Measurements from ENCODE around the gene BCAR3.

Gene BCAR3

GRCh38 chr1:93616221-93616995 lies 65.2 kb downstream of the BCAR3 start:
- no peak for DNase-seq (ENCODE audit: low read depth in 2 of 2)

GRCh38 chr1:93615582-93616150 lies 66.0 kb downstream of the BCAR3 start:
- no peak for DNase-seq (ENCODE audit: low read depth in 2 of 2)

DNA sequence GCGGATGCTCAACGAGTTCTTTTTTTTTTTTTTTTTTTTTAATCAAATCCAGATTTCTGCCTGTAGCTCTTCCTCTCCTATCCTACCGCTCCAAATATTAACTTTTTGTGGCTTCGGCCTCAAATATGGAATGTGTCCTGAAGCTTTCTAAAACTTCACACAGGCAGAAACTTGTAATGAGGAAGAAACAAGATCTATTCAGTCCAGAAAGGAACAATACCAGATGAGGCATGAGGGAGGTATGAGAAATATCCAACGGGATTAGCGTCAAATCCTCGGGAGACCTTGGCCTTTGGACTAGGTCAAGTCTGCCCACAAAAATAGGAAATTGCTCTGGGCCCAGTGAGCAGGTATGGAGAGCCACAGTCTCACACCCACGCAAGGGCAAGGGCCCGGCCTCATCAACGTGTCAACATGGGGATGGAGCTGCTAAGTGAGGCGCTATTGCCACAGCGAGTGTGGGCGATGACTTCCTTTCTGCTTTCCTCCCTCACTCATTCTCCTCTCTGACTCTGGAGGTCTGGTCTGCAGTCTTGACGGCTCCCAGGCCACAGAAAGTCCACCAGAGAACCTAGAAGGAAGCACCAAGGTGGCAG lies 66.6 kb downstream of the BCAR3 start:
- DNase-seq (ENCODE audit: low read depth in 2 of 2) = no peak

- no peak for DNase-seq (ENCODE audit: low read depth in 2 of 2)
Measured at GRCh38 chr1:93614541-93614940, 67.1 kb downstream of the BCAR3 start.

GRCh38 chr1:93613898-93614297 lies 67.7 kb downstream of the BCAR3 start:
- no peak for DNase-seq (ENCODE audit: low read depth in 2 of 2)

DNA sequence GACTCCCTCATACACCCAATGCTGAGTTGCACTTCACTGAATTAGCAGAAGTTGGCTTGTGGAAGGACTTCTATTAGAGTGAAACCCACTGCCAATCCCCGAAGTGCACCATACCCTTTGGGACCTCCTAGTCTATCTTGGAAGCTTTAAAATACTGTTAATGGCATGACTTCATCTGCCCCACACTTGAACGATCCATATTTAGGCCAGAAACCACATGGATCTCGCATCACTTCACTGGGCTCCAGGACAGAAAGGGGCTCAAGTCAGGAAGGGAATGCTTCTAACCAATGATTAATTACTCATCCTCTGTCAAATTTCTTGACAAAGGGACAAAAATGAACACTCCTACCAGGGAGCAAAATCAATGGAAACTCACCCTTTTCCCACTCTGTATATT lies 69.1 kb downstream of the BCAR3 start:
- no peak for DNase-seq (ENCODE audit: low read depth in 2 of 2)

- no peak for DNase-seq (ENCODE audit: low read depth in 2 of 2)
Measured at GRCh38 chr1:93611668-93612067, 70.0 kb downstream of the BCAR3 start.

GRCh38 chr1:93609536-93609935 lies 72.1 kb downstream of the BCAR3 start:
- no peak for DNase-seq (ENCODE audit: low read depth in 2 of 2)

DNA sequence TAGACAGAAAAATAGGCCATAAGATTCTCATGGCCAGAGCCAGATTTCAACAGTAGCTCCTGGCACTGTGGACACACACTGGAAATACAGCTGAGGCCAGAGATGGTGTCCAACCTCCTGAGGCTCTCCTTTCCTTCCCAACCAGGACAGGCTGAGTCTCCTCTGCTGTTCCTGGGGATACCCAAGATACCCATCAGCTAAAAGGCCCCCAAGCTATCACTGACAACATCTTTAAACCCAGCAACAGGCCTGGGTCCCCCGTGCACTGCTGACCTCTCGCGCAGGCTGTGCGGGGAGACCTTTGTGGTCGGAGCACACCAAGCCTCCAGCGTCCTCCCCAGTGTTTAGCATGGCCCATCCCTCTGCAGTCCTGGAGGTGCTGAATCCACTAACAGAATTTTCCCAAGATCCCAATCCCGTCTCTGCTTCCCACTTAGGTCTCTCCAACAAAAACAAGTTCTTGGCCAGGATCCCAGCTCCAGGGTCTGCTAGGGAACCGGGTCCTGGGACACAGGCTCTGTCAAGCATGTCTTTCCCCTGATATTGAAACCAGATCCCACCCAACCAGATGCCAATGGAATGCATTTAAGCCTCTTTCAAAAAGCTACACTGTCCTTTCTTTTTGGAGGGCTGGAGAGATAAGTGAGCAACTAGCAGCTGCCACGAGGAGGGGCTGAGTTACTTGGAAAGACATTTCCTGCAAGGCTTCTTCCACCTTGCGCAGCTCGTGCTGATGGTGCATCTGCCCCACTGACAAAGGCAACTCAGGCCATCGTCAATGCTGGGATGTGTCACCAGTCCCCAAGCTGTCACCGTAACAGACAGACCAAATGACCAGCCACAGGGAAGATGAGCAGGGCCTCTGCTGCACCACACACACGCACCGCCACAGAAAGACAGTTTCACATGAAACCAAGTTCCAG lies 73.2 kb downstream of the BCAR3 start:
- DNase-seq (ENCODE audit: low read depth in 2 of 2) = no peak

GRCh38 chr1:93607814-93608186 lies 73.8 kb downstream of the BCAR3 start:
- DNase-seq (ENCODE audit: low read depth in 2 of 2) = no peak

DNA sequence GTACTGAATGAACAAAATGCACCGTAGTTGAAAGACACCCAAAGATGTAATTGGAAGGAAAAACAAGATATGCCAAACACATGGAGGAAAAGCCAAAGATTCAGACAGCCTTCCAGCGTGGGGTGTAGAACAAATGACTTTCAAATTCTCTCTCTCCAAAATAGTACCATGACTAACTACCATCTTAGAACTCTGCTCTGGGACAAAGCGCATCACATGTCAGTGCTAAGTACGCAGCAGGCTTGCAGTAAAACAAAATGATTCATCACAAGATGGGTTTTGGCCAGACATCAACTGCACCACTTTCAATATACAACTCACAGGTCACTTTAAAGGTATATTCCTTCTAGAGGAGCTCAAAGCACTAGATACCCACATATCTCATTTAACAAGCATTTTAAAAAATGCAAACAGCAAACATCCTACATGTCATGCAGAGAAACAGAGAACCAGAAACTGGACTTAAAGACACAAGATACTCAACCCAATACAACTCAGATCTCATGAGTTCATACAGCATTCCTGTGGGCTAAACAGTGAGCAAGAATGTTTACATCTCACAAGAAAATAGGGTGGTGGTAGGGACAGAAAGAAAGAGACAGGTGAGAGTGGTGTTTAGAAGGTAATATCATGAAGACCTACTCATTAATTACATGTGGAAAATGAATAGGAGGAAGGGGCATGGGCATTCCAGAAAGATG lies 75.7 kb downstream of the BCAR3 start:
- no peak for DNase-seq (ENCODE audit: low read depth in 2 of 2)

DNA sequence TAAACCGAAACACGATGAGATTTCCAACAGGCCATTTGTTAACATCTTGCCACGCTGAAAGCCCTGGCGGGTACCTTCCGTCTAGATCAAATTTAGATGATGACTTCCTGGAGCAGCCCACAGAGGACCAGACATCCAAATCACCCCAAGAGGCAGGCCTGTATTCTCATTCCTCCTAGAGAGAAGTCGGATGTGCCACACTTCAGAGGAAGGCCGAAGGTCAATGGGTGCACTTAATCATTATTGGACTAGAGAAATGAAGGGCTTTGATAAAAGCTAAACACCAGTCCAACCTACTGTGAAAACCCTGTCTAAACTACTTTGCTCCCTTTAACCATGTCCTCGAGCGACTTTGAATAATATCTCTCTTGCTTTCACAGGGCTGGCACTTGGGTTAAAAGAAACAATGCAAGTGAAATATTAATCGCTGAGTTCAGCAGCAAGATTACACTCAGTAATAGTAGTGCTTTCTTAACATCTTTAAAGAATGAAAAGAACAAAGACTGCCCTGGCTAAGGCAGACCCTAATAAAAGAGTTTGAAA lies 76.5 kb downstream of the BCAR3 start:
- no peak for DNase-seq (ENCODE audit: low read depth in 2 of 2)

DNA sequence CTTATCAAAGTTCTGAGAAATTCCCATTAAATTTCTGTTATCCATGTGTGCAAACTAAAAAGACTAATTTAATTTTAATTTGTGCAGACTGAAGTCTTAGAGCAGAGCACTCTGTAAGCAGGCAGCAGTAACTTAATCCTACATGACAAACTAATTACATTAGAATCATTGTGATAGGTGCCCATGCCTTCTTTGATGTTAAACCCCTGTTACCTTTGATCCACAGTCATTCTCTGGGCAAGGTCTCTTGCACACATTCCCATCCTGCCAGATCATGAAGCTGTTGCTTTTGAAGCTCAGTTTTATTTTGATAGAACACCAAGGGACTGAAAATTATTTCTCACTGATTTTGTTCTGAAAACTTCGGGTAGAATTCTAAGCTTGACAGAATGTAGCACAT lies 77.2 kb downstream of the BCAR3 start:
- no peak for DNase-seq (ENCODE audit: low read depth in 2 of 2)

- no peak for DNase-seq (ENCODE audit: low read depth in 2 of 2)
Measured at GRCh38 chr1:93603601-93604000, 78.0 kb downstream of the BCAR3 start.

DNA sequence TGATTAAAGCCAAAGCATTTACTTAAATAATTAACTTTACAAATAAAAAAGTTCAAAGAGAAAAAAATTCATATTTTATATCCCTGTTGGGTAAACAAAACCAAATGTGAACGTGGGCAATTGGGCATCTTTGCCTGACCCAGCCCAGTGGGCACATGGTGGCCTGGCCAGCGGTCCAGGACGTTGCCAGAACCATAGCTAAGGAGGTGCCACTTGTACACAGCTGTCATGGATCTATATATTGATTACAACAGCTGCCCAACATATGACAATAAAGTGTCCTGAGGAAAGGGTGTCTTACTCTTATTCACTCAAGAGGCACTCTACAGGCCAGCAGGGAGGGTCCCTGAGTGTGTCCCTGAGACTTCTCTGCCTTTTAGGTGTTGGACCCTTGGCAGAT lies 78.5 kb downstream of the BCAR3 start:
- DNase-seq (ENCODE audit: low read depth in 2 of 2) = no peak

- DNase-seq (ENCODE audit: low read depth in 2 of 2) = no peak
Measured at GRCh38 chr1:93602101-93602500, 79.5 kb downstream of the BCAR3 start.

GRCh38 chr1:93601686-93602085 lies 80.0 kb downstream of the BCAR3 start:
- DNase-seq (ENCODE audit: low read depth in 2 of 2) = no peak

- no peak for DNase-seq (ENCODE audit: low read depth in 2 of 2)
Measured at GRCh38 chr1:93600663-93601062, 81.0 kb downstream of the BCAR3 start.

DNA sequence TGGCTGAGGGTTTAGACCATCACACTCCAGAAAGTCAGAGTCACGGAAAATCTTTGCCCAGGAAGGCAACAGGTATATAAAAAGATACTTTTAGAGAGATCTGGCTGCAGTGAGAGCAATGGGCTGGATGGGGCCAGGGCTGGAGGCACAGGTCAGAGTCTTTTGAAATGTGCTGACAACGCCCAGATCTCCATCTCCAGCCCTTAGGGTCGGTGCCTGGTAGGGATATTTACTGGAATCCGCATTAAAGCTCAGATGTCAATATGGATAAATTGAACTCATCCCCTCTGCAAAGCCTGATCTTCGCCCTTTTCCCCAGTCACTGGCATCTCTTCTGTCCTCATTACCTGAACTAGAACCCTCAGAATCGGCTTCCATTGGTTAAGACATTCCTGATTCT lies 82.2 kb downstream of the BCAR3 start:
- no peak for DNase-seq (ENCODE audit: low read depth in 2 of 2)

DNA sequence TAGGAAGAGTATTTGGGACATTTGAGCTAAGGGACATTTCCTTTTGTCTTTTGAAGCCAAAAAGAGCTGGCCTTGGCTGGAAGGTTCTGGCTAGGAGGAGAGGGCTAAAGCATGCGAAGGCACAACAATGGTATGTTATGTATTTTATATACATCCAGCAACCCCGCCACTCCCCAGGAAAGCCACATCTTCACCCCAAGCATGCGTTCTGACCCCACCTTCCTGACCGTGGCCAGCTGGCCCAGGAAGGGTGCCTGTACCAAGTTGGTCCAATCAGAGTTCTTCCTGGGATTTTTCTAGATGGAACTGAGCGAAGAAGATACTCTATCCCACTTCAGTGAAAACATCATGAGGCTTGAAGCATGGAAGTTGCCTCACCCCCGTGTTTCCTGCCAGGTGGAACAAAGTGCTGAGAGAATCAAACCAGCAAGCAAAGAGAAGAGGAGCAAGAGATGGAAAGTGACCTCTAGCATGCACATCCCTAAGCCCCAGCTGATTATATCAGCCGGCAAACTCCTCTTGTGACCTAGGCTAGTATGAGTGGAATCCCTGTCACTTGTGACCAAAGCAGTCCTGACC lies 82.7 kb downstream of the BCAR3 start:
- no peak for DNase-seq (ENCODE audit: low read depth in 2 of 2)

GRCh38 chr1:93598396-93598795 lies 83.2 kb downstream of the BCAR3 start:
- DNase-seq (ENCODE audit: low read depth in 2 of 2) = no peak

Measured in stimulated activated CD8-positive, alpha-beta memory T cell treated with anti-CD3 and anti-CD28 coated beads, Interleukin-2, amount 100 ng/mL, for 1 hour (primary cell).